Cardiac muscle cell (in vitro differentiated cells and primary cell): ENCODE measurements around the gene PCDHGB7. TPM values are rescaled to one million over a fixed set of nuclear protein-coding genes. Genes with fewer than 3 reads are reported as not detected.

Experiments used
- DNase-seq, 2 donors: peaks; one replicate each; pipeline versions ENCODE4 v3.0.0 to v3.0.0-alpha.2; 2010 to 2017; ENCODE audit warnings: low read depth in 1 of 2, low spot score in 1 of 2
- H3K27ac ChIP-seq: fragments of 200-600 bp; sonication (generic); 2 replicates; pipeline ENCODE4 v1.5.1; 2016
- H3K27me3 ChIP-seq: fragments of 200-600 bp; sonication (generic); 2 replicates; pipeline ENCODE4 v1.6.0; 2016; ENCODE audit warnings: control low read depth
- H3K36me3 ChIP-seq: fragments of 200-600 bp; sonication (generic); 2 replicates; pipeline ENCODE4 v1.5.1; 2016; ENCODE audit warnings: control low read depth
- H3K4me1 ChIP-seq: fragments of 200-600 bp; sonication (generic); 2 replicates; pipeline ENCODE4 v1.8.1; 2017; ENCODE audit warnings: low read depth, mild to moderate bottlenecking, mixed run types
- H3K4me3 ChIP-seq: fragments of 200-600 bp; sonication (generic); 2 replicates; pipeline ENCODE4 v1.5.1; 2016; ENCODE audit warnings: mild to moderate bottlenecking
- H3K9me3 ChIP-seq: fragments of 200-600 bp; sonication (generic); 2 replicates; pipeline ENCODE4 v1.5.1; 2017; ENCODE audit warnings: low read depth, mild to moderate bottlenecking, control low read depth
- CTCF ChIP-seq: IDR thresholded peaks from 2 replicates; pipeline ENCODE4 v1.5.1; 2012; ENCODE audit warnings: low read depth, mild to moderate bottlenecking, low read length
- polyA plus RNA-seq: library from polyadenylated mRNA; unstranded; fragments of >200 nt; fragmentation: Nextera tagmentation; extraction: Ambion mirVana; gene quantifications from 2 replicates; pipeline ENCODE4 v1.2.1, GENCODE V29; 2016
- total RNA-seq: library from RNA; depleted of rRNA; stranded (reverse); fragments of >200 nt; gene quantifications from 2 replicates; pipeline ENCODE4 v1.2.3, GENCODE V29; 2016

The PCDHGB7 gene
- total and polyA plus RNA-seq, 2 experiments from 2014 or later = 12.3 to 19.9 TPM

DNA sequence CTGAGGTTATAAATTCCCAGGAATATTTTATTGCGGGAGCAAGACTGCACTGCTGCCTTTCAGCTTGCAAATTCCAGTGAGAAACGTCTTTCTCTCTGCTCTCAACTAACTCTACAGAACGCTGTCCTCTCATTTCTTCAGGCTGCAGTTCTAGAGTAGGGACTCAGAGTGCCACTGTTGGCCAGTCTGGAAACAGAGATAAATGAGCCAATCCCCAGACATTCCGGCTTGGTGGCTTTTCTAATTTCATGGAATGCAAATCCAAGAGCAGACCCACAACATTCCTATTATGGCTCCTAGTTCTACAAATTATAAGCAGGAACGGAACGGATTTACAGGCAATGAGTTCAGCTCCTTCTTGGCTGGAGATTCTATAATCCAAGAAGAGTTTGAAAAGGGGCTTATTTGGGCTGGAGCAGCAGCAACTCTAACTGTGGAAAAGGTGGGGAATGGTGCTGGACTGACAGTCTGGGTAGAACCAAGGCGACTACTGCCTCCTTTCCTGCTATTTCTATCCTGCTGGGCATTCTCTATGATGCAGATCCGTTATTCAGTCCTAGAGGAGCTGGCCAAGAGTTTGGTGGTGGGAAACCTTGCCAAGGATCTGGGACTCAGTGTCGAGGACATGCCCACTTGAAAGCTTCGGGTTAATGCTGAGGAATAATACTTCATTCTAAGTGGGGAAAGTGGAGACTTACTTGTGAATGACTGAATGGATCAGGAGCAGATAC is 22.1 kb downstream of the PCDHGB7 start:
- no peaks in the 10 kb centered on the region for H3K27me3 ChIP-seq
- no peaks in the 10 kb centered on the region for H3K36me3 ChIP-seq
- TF ChIP-seq CTCF = no peak
- no peak overlapping the region for H3K4me3 ChIP-seq
- no peaks in the 10 kb centered on the region for H3K9me3 ChIP-seq
- no peaks in the 10 kb centered on the region for H3K4me1 ChIP-seq
- H3K27ac ChIP-seq = no peak overlapping the region
- DNase-seq = no peak

DNA sequence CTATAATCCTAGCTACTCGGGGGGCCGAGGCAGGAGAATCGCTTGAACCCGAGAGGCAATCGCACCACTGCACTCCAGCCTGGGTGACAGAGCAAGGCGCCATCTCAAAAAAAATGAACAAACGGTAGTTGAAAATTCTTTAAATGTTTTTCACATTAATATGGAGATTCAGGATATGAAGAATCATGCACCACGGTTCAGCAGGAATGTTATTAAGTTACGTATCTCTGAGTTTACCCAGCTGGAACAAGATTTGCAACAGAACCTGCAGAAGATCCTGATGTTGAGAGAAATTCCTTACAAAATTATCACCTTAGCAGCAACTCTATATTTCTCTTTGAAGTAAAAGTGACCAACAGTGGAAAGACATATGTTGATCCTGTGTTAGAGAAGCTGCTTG is 22.9 kb downstream of the PCDHGB7 start:
- no peak overlapping the region for H3K27ac ChIP-seq
- H3K27me3 ChIP-seq = no peaks in the 10 kb centered on the region
- no peaks in the 10 kb centered on the region for H3K9me3 ChIP-seq
- no peak overlapping the region for H3K4me3 ChIP-seq
- no peak for DNase-seq
- no peaks in the 10 kb centered on the region for H3K4me1 ChIP-seq
- no peak for TF ChIP-seq CTCF
- no peaks in the 10 kb centered on the region for H3K36me3 ChIP-seq

DNA sequence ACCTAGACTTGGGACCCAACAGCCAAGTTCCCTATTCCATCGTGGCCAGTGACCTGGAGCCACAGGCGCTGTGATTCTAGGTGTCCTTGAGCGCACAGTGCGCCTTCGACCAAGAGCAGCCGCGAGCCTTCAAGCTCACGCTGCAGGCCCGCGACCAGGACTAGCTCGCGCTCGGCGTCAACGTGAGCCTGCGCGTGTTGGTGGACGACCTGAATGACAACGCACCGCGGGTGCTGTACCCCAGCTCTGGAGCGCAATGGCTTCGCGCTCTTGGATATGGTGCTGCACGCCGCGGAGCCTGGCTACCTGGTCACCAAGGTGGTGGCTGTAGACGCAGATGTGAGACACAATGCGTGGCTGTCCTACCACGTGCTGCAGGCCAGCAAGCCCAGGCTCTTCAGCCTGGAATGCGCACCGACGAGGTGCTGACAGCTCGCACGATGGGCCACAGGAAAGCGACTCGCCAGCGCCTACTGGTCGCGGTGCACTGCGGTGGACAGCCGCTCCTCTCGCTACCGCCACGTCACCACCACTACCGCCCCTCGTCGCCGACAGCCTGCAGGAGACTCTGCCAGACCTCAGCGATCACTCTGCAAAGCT is 24.2 kb downstream of the PCDHGB7 start:
- Histone ChIP-seq H3K36me3 (no peaks in the 10 kb centered on the region), H3K9me3 (no peaks in the 10 kb centered on the region), H3K27ac (no peak overlapping the region), H3K4me1 (no peaks in the 10 kb centered on the region), H3K27me3 (no peaks in the 10 kb centered on the region), H3K4me3 (no peak overlapping the region)
- TF ChIP-seq CTCF = no peak
- no peak for DNase-seq

- H3K36me3 ChIP-seq = no peaks in the 10 kb centered on the region
- DNase-seq = peak in 1 of 2 donors; percentile 42
- H3K27me3 ChIP-seq = no peaks in the 10 kb centered on the region
- H3K4me3 ChIP-seq = no peak overlapping the region
- TF ChIP-seq CTCF = no peak
- no peak overlapping the region for H3K27ac ChIP-seq
- no peaks in the 10 kb centered on the region for H3K9me3 ChIP-seq
- no peaks in the 10 kb centered on the region for H3K4me1 ChIP-seq
Observed at GRCh38 chr5:141465351-141465750, 47.9 kb downstream of the PCDHGB7 start.

Other genes with a start within 250 kb of the PCDHGB7 start
Only the 30 nearest of the 37 such genes appear.
- 4.7 and 8.6 TPM in 2 replicates for gene PCDHB11, start 218.1 kb upstream of the PCDHGB7 start, total RNA-seq
- 2.4 and 3.1 TPM in 2 replicates for gene PCDHB11, start 218.1 kb upstream of the PCDHGB7 start, polyA plus RNA-seq
- gene PCDHB12, start 209.0 kb upstream of the PCDHGB7 start, total RNA-seq = 9.5 and 17.7 TPM in 2 replicates
- 2.1 and 3.5 TPM in 2 replicates for gene PCDHB12, start 209.0 kb upstream of the PCDHGB7 start, polyA plus RNA-seq
- gene PCDHB13, start 203.8 kb upstream of the PCDHGB7 start, total RNA-seq = 7.8 and 8.4 TPM in 2 replicates
- 1.3 and 3.1 TPM in 2 replicates for gene PCDHB13, start 203.8 kb upstream of the PCDHGB7 start, polyA plus RNA-seq
- 17.3 and 21.2 TPM in 2 replicates for gene PCDHB14, start 194.3 kb upstream of the PCDHGB7 start, total RNA-seq
- gene PCDHB14, start 194.3 kb upstream of the PCDHGB7 start, polyA plus RNA-seq = 8.1 and 11.8 TPM in 2 replicates
- gene PCDHB15, start 172.3 kb upstream of the PCDHGB7 start, total RNA-seq = 21.3 and 32.4 TPM in 2 replicates
- 13.3 and 19.3 TPM in 2 replicates for gene PCDHB15, start 172.3 kb upstream of the PCDHGB7 start, polyA plus RNA-seq
- 0.42 TPM in 1 of 2 replicates, not detected in the other for gene SLC25A2, start 113.6 kb upstream of the PCDHGB7 start, total RNA-seq
- gene SLC25A2, start 113.6 kb upstream of the PCDHGB7 start, polyA plus RNA-seq = not detected in 2 replicates
- gene TAF7, start 96.9 kb upstream of the PCDHGB7 start, total RNA-seq = 93.8 and 124 TPM in 2 replicates
- 165 and 215 TPM in 2 replicates for gene TAF7, start 96.9 kb upstream of the PCDHGB7 start, polyA plus RNA-seq
- 1.7 and 2.3 TPM in 2 replicates for gene PCDHGA1, start 87.2 kb upstream of the PCDHGB7 start, total RNA-seq
- 0.40 and 1.2 TPM in 2 replicates for gene PCDHGA1, start 87.2 kb upstream of the PCDHGB7 start, polyA plus RNA-seq
- 0.95 and 1.8 TPM in 2 replicates for gene PCDHGA2, start 78.9 kb upstream of the PCDHGB7 start, total RNA-seq
- gene PCDHGA2, start 78.9 kb upstream of the PCDHGB7 start, polyA plus RNA-seq = 0.18 and 1.1 TPM in 2 replicates
- 1.5 and 3.2 TPM in 2 replicates for gene PCDHGA3, start 73.8 kb upstream of the PCDHGB7 start, total RNA-seq
- gene PCDHGA3, start 73.8 kb upstream of the PCDHGB7 start, polyA plus RNA-seq = 1.4 and 2.2 TPM in 2 replicates
- 1.8 and 3.7 TPM in 2 replicates for gene PCDHGB1, start 67.6 kb upstream of the PCDHGB7 start, total RNA-seq
- gene PCDHGB1, start 67.6 kb upstream of the PCDHGB7 start, polyA plus RNA-seq = 0.32 and 0.46 TPM in 2 replicates
- gene PCDHGA4, start 62.7 kb upstream of the PCDHGB7 start, total RNA-seq = 1.5 and 1.8 TPM in 2 replicates
- 0.20 and 0.32 TPM in 2 replicates for gene PCDHGA4, start 62.7 kb upstream of the PCDHGB7 start, polyA plus RNA-seq
- 2.7 and 3.0 TPM in 2 replicates for gene PCDHGB2, start 57.7 kb upstream of the PCDHGB7 start, total RNA-seq
- gene PCDHGB2, start 57.7 kb upstream of the PCDHGB7 start, polyA plus RNA-seq = 1.0 and 2.8 TPM in 2 replicates
- gene PCDHGA5, start 53.5 kb upstream of the PCDHGB7 start, total RNA-seq = 1.1 and 1.2 TPM in 2 replicates
- 0.09 TPM in 1 of 2 replicates, not detected in the other for gene PCDHGA5, start 53.5 kb upstream of the PCDHGB7 start, polyA plus RNA-seq
- gene PCDHGB3, start 47.4 kb upstream of the PCDHGB7 start, total RNA-seq = 0.71 and 1.2 TPM in 2 replicates
- gene PCDHGB3, start 47.4 kb upstream of the PCDHGB7 start, polyA plus RNA-seq = 0.27 TPM in 1 of 2 replicates, not detected in the other
- 0.66 and 0.88 TPM in 2 replicates for gene PCDHGA6, start 43.8 kb upstream of the PCDHGB7 start, total RNA-seq
- not detected in 2 replicates for gene PCDHGA6, start 43.8 kb upstream of the PCDHGB7 start, polyA plus RNA-seq
- 1.0 and 1.2 TPM in 2 replicates for gene PCDHGA7, start 34.9 kb upstream of the PCDHGB7 start, total RNA-seq
- 0.20 TPM in 1 of 2 replicates, not detected in the other for gene PCDHGA7, start 34.9 kb upstream of the PCDHGB7 start, polyA plus RNA-seq
- gene PCDHGB4, start 30.0 kb upstream of the PCDHGB7 start, total RNA-seq = 17.4 and 23.5 TPM in 2 replicates
- 9.9 and 12.5 TPM in 2 replicates for gene PCDHGB4, start 30.0 kb upstream of the PCDHGB7 start, polyA plus RNA-seq
- gene PCDHGA8, start 25.0 kb upstream of the PCDHGB7 start, total RNA-seq = 2.3 and 2.5 TPM in 2 replicates
- 0.37 and 1.0 TPM in 2 replicates for gene PCDHGA8, start 25.0 kb upstream of the PCDHGB7 start, polyA plus RNA-seq
- 1.2 and 2.6 TPM in 2 replicates for gene PCDHGB5, start 19.7 kb upstream of the PCDHGB7 start, total RNA-seq
- gene PCDHGB5, start 19.7 kb upstream of the PCDHGB7 start, polyA plus RNA-seq = 0.66 TPM in 1 of 2 replicates, not detected in the other
- gene PCDHGA9, start 14.9 kb upstream of the PCDHGB7 start, total RNA-seq = 1.1 and 1.8 TPM in 2 replicates
- gene PCDHGA9, start 14.9 kb upstream of the PCDHGB7 start, polyA plus RNA-seq = 0.04 and 0.70 TPM in 2 replicates
- gene PCDHGB6, start 9.7 kb upstream of the PCDHGB7 start, total RNA-seq = 28.7 and 48.6 TPM in 2 replicates
- 26.1 and 44.1 TPM in 2 replicates for gene PCDHGB6, start 9.7 kb upstream of the PCDHGB7 start, polyA plus RNA-seq
- gene PCDHGA10, start 4.7 kb upstream of the PCDHGB7 start, total RNA-seq = 4.5 and 7.3 TPM in 2 replicates
- 1.1 and 1.4 TPM in 2 replicates for gene PCDHGA10, start 4.7 kb upstream of the PCDHGB7 start, polyA plus RNA-seq
- gene PCDHGA11, start 3.4 kb downstream of the PCDHGB7 start, total RNA-seq = 3.6 and 5.0 TPM in 2 replicates
- gene PCDHGA11, start 3.4 kb downstream of the PCDHGB7 start, polyA plus RNA-seq = 0.64 and 1.7 TPM in 2 replicates
- 1.7 and 6.1 TPM in 2 replicates for gene PCDHGA12, start 12.8 kb downstream of the PCDHGB7 start, total RNA-seq
- gene PCDHGA12, start 12.8 kb downstream of the PCDHGB7 start, polyA plus RNA-seq = 0.45 and 0.52 TPM in 2 replicates
- 23.6 and 29.9 TPM in 2 replicates for gene PCDHGC3, start 58.3 kb downstream of the PCDHGB7 start, total RNA-seq
- gene PCDHGC3, start 58.3 kb downstream of the PCDHGB7 start, polyA plus RNA-seq = 23.0 and 29.8 TPM in 2 replicates
- 1.1 and 7.9 TPM in 2 replicates for gene PCDHGC4, start 67.4 kb downstream of the PCDHGB7 start, total RNA-seq
- 0.84 and 2.9 TPM in 2 replicates for gene PCDHGC4, start 67.4 kb downstream of the PCDHGB7 start, polyA plus RNA-seq
- gene PCDHGC5, start 71.4 kb downstream of the PCDHGB7 start, total RNA-seq = 0.74 and 2.2 TPM in 2 replicates
- gene PCDHGC5, start 71.4 kb downstream of the PCDHGB7 start, polyA plus RNA-seq = not detected in 2 replicates
- gene DIAPH1, start 201.3 kb downstream of the PCDHGB7 start, total RNA-seq = 17.1 and 24.4 TPM in 2 replicates
- gene DIAPH1, start 201.3 kb downstream of the PCDHGB7 start, polyA plus RNA-seq = 24.0 and 31.0 TPM in 2 replicates
- gene HDAC3, start 219.2 kb downstream of the PCDHGB7 start, total RNA-seq = 64.7 and 78.3 TPM in 2 replicates
- 112 and 117 TPM in 2 replicates for gene HDAC3, start 219.2 kb downstream of the PCDHGB7 start, polyA plus RNA-seq